ENCODE data around the gene ELAC2.

DNA sequence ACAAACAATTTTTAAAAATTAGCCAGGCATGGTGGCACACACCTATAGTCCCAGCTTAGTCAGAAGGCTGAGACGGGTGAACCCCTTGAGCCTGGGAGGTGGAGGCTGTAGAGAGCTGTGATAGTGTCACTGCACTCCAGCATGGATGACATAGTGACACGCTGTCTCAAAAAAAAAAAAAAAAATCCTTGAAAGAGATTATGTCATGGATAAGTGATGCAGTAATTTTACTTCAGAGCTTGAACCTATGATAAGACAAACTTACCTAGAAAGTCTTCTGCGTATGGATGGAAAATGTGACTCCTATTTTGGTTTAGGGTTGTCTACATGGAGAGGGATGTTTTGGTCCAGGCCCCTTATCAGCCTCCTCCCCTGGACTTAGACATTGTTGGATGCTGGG lies 51.8 kb downstream of the ELAC2 start:
- TF ChIP-seq CTCF (IDR thresholded peaks at IDR 0.05 in 8 of 11, conservative IDR thresholded peaks at IDR 0.05 in 3 of 11) (no peak), POLR2AphosphoS5 (IDR thresholded peaks at IDR 0.05) (no peak), POLR2A (IDR thresholded peaks at IDR 0.05) (no peak)

All from spleen (tissue), 7 donors.